Astrocyte of the cerebellum (primary cell): ENCODE measurements around the gene CMTM5.
"Not testable (repeated sequence)": the region's sequence is repeated elsewhere in the genome, so short reads cannot be mapped to it uniquely, and the experiment has no call there.

Experiments used
- DNase-seq: peaks from one replicate; pipeline ENCODE4 v3.0.0-alpha.2; 2011; ENCODE audit warnings: low read depth
- H3K4me3 ChIP-seq: 2 replicates; pipeline ENCODE4 v1.5.1; 2011; ENCODE audit warnings: mild to moderate bottlenecking, low read depth, low read length, moderate library complexity
- in situ Hi-C: cut with HindIII; loops from 2 replicates; pipeline ENCODE4 v1.10.0; 2017; ENCODE audit warnings: low sequenced_read_pairs
- TF ChIP-seq, protein P1 (sequence below): IDR thresholded peaks from 2 replicates; pipeline ENCODE4 v1.5.1; 2012; ENCODE audit warnings: low read length, low read depth, moderate library complexity, mild to moderate bottlenecking; ENCODE audit errors: missing control alignments

Gene CMTM5

GRCh38 chr14:23398348-23398747, 21.5 kb downstream of the CMTM5 start:
- TF ChIP-seq, protein P1, sequence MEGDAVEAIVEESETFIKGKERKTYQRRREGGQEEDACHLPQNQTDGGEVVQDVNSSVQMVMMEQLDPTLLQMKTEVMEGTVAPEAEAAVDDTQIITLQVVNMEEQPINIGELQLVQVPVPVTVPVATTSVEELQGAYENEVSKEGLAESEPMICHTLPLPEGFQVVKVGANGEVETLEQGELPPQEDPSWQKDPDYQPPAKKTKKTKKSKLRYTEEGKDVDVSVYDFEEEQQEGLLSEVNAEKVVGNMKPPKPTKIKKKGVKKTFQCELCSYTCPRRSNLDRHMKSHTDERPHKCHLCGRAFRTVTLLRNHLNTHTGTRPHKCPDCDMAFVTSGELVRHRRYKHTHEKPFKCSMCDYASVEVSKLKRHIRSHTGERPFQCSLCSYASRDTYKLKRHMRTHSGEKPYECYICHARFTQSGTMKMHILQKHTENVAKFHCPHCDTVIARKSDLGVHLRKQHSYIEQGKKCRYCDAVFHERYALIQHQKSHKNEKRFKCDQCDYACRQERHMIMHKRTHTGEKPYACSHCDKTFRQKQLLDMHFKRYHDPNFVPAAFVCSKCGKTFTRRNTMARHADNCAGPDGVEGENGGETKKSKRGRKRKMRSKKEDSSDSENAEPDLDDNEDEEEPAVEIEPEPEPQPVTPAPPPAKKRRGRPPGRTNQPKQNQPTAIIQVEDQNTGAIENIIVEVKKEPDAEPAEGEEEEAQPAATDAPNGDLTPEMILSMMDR = no peak
- in situ Hi-C loops = no loop called here
- no peak for DNase-seq
- no peak overlapping the region for H3K4me3 ChIP-seq

GRCh38 chr14:23399136-23399535, 22.3 kb downstream of the CMTM5 start:
- TF ChIP-seq, protein P1 = no peak
- H3K4me3 ChIP-seq = no peak overlapping the region
- in situ Hi-C loops = no loop called here
- DNase-seq = no peak

- DNase-seq = no peak
- in situ Hi-C loops = no loop called here
- no peak overlapping the region for H3K4me3 ChIP-seq
- TF ChIP-seq, protein P1 = no peak
Measured at GRCh38 chr14:23399591-23399990, 22.7 kb downstream of the CMTM5 start.

DNA sequence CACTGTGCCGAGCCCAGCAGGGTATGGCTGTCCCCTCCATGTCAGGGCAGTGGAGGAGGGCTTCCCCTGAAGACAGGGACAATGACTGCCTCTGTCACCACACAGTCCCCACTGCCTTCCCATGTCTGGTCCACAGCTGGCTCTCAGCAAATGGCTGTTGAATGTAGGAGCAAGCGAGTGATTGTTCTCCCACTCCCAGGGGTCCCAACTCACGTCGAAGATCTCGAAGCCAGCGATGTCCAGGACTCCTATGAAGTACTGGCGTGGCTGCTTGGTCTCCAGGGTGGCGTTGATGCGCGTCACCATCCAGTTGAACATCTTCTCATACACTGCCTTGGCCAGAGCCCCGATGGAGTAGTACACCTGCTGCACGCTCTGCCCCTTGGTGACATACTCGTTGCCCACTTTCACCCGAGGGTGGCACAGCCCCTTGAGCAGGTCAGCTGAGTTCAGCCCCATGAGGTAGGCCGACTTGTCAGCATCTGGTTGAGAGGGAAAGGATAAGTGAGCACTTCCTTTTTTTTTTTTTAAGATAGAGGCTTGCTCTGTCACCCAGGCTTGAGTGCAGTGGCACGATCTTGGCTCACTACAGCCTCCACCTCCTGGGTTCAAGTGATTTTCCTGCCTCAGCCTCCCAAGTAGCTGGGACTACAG, 23.8 kb downstream of the CMTM5 start:
- in situ Hi-C loops, DNase-seq, H3K4me3 ChIP-seq: not testable (repeated sequence)

DNA sequence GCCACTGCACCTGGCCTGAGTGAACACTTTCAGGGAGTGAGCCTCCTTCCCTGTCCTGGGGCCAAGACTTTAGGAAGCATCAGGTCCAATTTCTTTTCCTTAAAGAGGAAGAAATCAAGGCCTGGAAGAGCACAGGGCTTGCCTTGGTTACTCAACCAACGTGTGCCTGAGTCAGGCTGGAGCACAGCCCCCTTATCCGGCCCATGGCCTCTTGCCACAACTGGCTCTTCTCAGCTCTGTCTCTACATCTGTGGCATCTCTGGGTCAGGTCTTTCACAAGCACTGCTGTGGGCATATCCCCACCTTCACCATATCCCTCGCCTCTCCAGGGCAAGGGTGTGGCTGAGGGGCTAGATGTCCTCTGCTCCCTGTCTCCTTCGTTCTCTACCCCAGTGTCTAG, 24.4 kb downstream of the CMTM5 start:
- TF ChIP-seq, protein P1 = no peak
- DNase-seq = no peak
- no peak overlapping the region for H3K4me3 ChIP-seq
- in situ Hi-C loops = no loop called here

DNA sequence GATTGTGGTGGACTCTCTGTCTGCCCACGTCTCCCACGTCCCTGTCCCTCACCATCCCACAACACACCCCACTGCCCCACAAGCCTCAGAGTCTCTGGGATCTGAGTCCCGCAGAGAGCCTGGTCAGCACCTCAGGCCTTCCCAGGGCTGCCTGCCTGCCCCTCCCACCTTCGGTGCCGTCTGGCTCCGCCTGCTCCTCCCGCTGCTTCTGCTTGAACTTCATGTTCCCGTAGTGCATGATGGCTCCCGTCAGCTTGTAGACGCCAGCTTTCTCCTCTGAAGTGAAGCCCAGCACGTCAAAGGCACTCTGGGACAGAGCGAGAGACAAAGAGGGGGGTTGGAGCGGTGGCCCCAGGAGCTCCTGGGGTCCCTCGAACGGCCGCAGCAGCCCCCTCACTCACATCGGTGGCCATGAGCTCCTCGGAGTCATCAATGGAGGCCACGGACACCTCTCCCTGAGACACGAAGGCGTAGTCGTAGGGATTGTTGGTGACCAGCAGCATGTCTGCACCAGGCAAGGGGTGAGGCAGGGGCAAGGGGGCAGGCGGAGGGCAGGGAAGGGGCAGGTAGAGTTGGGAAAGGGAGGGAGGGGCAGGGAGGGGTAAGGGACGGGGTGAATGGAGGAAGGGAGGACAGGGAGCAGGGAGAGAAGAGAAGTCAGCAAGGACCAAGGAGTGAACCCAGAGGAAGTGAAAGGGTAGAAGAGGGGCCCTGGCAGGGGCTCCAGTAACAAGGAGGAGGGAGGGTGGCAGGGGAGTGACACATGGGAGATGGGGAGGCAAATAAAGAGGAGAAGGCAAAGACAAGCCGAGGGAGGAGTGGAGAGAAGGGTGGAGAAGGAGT, 25.7 kb downstream of the CMTM5 start:
- in situ Hi-C loops = no loop called here
- no peak for DNase-seq

More for the DNA sequence above, 25.7 kb downstream of the CMTM5 start:
- H3K4me3 ChIP-seq = no peak overlapping the region
- TF ChIP-seq, protein P1 = no peak
